Astrocyte of the cerebellum (primary cell): ENCODE data around the gene RPS14.

ENCODE experiments used
- DNase-seq: peaks from one replicate; pipeline ENCODE4 v3.0.0-alpha.2; 2011; ENCODE audit warnings: low read depth
- H3K4me3 ChIP-seq: 2 replicates; pipeline ENCODE4 v1.5.1; 2011; ENCODE audit warnings: mild to moderate bottlenecking, low read depth, low read length, moderate library complexity
- CTCF ChIP-seq: IDR thresholded peaks from 2 replicates; pipeline ENCODE4 v1.5.1; 2012; ENCODE audit warnings: low read length, low read depth, moderate library complexity, mild to moderate bottlenecking; ENCODE audit errors: missing control alignments
- in situ Hi-C: cut with HindIII; loops from 2 replicates; pipeline ENCODE4 v1.10.0; 2017; ENCODE audit warnings: low sequenced_read_pairs

Gene RPS14

DNA sequence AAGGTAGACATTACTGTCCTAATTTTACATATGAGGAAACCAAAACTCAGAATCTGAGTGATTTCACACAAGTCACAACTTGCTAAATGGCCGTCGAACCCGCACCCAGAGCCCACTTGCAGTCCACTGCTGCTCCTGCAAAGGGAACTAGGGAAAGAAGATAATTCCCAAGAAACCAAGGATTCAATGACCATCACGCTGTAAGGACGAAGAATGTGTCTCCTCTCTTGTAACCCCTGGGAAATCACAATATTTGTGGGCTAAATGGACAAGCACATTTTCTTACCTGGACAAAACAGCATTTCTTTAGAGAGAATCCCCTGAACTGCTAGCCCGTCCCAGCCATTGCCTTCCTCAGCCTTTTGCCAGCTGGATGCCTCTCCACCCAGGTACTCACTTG lies 2.4 kb downstream of the RPS14 start:
- no peak for TF ChIP-seq CTCF
- H3K4me3 ChIP-seq = no peak overlapping the region

DNA sequence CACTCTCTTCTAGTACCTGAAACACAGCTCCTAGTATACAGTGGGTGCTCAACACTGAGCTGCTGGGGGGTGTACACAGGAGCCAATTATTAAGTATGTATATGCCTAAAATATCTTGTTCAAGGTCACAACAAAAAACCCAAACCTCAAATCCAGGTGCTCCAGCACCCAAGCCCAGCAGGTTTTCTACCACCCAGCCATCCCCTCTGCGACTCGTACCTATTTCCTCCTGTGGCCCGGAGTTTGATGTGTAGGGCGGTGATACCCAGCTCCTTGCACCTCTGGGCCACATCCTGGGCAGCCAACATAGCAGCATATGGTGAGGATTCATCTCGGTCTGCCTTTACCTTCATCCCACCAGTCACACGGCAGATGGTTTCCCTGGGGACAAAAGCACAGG lies 3.0 kb downstream of the RPS14 start:
- DNase-seq = no peak
- no peak for TF ChIP-seq CTCF
- no peak overlapping the region for H3K4me3 ChIP-seq
- in situ Hi-C loops = no loop called here

More for the DNA sequence above, 2.4 kb downstream of the RPS14 start:
- in situ Hi-C loops = no loop called here
- no peak for DNase-seq

DNA sequence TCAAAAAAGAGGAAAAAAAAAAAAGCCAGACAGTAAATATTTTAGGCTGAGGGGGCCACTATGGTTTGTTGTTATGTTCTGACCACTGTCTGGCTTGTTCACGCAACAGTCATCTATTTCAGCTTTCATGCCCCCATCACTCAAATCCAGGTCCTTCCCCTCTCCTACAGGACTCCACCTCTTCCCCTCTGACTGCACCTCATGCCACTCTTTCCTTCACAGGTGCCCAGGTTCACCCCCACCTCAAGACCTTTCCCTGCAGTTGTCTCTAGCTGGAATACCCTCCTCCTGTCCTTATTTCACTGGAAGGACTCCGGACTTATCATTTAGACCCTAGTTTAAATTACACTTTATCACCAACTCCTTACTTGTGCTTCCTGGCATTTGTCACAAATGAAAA lies 3.5 kb downstream of the RPS14 start:
- DNase-seq = no peak
- no peak overlapping the region for H3K4me3 ChIP-seq
- in situ Hi-C loops = no loop called here
- no peak for TF ChIP-seq CTCF

GRCh38 chr5:150444770-150445169 lies 4.8 kb downstream of the RPS14 start:
- TF ChIP-seq CTCF = no peak
- in situ Hi-C loops = no loop called here
- no peak overlapping the region for H3K4me3 ChIP-seq

DNA sequence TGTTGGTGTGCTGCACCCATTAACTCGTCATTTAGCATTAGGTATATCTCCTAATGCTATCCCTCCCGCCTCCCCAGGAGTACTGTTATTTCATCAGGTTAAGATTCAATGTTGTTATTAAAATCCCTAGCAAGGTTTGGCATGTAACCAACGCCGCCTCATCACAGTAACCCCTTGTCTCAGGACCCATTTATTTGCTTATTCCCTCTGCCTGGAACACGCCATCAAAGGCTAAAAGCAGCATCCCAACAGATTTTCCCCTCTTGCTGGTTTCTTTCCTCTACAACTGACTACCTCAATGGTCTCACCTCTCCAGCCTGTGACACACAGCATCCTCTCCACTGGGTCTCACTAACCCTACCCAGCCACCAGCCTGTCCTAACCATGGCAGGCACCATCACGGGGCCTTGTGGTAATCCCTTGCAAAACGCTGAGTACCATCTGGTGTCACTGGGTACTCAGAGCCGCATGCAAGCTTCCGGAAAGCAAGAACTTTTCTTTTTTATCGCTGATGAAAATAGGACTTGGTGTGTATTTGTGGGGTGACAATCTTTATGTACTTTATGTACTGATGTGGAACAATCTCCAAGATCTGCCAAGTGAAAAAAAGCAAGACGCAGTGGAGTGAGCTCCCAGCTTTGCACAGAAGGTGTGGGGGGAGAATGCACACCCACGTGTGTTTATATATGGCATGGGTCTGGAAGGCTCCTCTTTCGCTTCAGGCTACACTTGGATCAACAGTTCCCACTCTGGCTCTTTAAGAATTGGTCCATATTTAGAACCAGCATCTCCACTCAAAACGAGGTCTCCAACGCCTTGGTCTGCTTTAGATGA lies 6.1 kb downstream of the RPS14 start:
- no peak overlapping the region for H3K4me3 ChIP-seq
- TF ChIP-seq CTCF = no peak
- in situ Hi-C loops = no loop called here
- DNase-seq = no peak

More at GRCh38 chr5:150444770-150445169, 4.8 kb downstream of the RPS14 start:
- DNase-seq = no peak

GRCh38 chr5:150442699-150443080 lies 6.8 kb downstream of the RPS14 start:
- DNase-seq = no peak
- no peak for TF ChIP-seq CTCF
- no peak overlapping the region for H3K4me3 ChIP-seq
- in situ Hi-C loops = no loop called here
